ENCODE measurements around the gene SLC11A2. TPM values are rescaled to one million over a fixed set of nuclear protein-coding genes. Genes with fewer than 3 reads are reported as not detected.

The SLC11A2 gene
- total RNA-seq: 31.6 TPM

- ATAC-seq: peak; percentile 95
Measured at GRCh38 chr12:51025836-51026638, at the start of gene SLC11A2. Gene SLC11A2 (minus strand): TSS chr12:51026384. CDS start chr12:51010728, 15,656 bp downstream.

- ATAC-seq: no peak
Measured at GRCh38 chr12:51075390-51075789, 49.2 kb upstream of the SLC11A2 start.

- ATAC-seq: no peak
Measured at GRCh38 chr12:51071663-51072062, 45.5 kb upstream of the SLC11A2 start.

GRCh38 chr12:51070004-51070403 is 43.8 kb upstream of the SLC11A2 start:
- peak; percentile 69 for ATAC-seq

- ATAC-seq: no peak
Measured at GRCh38 chr12:51067771-51068170, 41.6 kb upstream of the SLC11A2 start.

DNA sequence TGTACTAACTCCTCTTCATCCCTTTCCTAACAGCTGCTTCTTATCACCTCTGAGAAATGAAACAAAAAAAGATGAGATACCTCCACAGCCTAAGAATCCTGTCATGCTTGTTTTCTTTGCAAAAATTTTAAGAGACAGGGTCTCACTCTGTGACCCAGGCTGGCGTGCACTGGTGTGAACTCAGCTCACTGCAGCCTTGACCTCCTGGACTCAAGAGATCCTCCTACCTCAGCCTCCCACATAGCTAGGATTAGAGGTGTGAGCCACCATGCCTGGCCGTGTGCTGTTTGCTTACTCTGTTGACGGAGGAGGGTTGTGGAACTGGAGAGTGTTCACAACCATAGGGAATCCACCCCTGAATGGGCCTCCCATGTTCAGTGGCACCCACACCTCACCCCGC is 41.0 kb upstream of the SLC11A2 start:
- no peak for ATAC-seq

- ATAC-seq: no peak
Measured at GRCh38 chr12:51065530-51065929, 39.3 kb upstream of the SLC11A2 start.

- ATAC-seq: no peak
Measured at GRCh38 chr12:51062631-51063397, 36.6 kb upstream of the SLC11A2 start.

DNA sequence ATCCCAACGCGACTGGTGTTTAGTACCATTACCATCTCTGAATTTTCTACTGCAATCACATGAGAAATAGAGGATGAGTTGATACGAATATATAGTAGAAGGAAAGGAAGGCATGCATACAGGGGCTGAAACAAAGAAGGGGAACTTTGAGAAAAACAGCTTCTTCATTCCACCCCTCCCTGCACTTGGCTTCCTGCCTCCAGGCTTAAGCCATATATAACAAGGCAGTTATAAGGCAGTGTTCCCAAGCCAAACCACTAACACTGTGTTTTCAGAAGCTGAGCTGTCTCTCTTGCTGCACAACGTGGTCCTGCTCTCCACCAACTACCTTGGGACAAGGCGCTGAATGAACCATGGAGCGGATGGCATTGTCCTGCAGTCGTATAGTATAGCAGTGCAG is 32.9 kb upstream of the SLC11A2 start:
- no peak for ATAC-seq

DNA sequence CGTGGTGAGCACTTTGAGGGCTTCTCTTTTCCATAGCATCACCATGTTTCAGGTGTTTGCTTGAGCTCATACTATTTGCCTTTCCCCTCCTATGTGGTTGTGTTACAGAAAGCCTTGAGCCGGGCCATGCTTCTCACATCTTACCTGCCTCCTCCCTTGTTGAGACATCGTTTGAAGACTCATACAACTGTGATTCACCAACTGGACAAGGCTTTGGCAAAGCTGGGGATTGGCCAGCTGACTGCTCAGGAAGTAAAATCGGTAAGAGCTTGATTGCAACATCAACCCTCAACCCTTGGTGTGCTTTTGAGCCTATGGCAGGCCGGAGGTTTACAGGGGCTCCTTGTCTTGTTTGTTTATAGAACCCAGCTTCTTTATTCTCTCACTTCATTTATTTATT is 30.1 kb upstream of the SLC11A2 start:
- ATAC-seq: peak; percentile 94

GRCh38 chr12:51055060-51055459 is 28.9 kb upstream of the SLC11A2 start:
- peak; percentile 18 for ATAC-seq

DNA sequence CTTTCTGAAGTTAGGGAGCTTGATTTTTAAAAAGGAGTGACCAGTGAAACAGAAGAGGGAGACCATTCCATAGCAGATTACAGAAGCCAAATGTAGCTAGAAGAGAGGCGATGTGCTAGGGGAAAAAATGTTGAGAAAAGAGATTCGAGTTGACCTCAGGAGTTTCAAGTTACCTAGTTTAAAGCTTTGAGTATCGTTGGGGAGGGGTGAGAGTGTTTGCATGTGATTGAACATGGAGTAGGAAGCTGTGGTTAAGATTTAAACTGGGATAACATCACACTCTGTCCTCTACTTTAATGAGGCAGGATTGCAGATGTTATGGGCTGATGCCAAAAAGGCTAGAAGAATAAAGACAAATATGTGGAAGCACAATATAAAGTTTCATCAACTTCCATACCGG is 25.6 kb upstream of the SLC11A2 start:
- ATAC-seq: no peak

- ATAC-seq: no peak
Measured at GRCh38 chr12:51049525-51049924, 23.3 kb upstream of the SLC11A2 start.

DNA sequence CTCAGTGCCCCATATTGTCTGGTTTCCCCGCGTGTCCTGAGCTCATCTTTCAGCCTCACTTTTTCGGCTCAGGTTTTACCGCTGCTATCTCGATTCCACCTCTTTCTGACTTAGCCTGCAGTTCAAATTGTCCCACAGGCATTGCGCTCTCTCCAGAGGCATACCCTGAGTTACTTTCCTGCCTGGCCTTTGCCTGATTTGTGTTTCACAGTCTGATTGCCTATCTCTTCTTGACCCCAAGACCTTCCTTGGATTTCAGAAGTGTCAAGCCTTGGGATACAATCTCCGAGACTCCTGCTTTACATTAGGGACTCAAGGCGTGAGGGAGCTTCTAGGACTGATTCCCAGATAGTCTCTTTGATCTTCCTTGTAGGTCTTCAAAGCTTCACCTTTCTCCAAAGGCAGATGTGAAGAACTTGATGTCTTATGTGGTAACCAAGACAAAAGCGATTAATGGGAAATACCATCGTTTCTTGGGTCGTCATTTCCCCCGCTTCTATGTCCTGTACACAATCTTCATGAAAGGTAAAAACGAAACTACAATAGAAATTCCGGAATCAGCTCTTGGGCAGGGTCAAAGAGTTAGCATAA is 22.6 kb upstream of the SLC11A2 start:
- ATAC-seq: no peak

- peak; percentile 99 for ATAC-seq
Measured at GRCh38 chr12:51047655-51048540, 21.7 kb upstream of the SLC11A2 start, which contains the start of gene LETMD1. Gene LETMD1 (plus strand): TSS chr12:51048327. CDS start chr12:51048357, 30 bp downstream.

DNA sequence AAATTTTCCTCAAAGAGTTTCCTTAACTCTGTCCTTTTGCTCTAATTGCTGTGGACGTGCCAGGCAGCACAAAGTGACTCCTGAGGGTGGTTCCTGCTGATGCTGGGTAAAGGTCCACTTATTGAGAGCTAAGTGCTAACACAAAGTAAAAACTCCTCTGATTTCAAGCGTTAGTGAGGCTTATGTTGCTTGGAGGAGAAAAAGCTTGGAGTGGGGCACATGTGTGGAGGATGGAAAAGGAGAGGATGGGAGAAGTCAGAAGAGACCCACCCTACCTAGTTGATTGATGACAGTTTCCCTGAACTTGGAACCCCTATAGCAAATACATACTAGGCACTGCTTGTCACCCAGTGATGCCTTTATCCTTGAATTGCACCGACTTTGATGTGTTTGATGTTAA is 10.1 kb upstream of the SLC11A2 start:
- ATAC-seq: no peak

DNA sequence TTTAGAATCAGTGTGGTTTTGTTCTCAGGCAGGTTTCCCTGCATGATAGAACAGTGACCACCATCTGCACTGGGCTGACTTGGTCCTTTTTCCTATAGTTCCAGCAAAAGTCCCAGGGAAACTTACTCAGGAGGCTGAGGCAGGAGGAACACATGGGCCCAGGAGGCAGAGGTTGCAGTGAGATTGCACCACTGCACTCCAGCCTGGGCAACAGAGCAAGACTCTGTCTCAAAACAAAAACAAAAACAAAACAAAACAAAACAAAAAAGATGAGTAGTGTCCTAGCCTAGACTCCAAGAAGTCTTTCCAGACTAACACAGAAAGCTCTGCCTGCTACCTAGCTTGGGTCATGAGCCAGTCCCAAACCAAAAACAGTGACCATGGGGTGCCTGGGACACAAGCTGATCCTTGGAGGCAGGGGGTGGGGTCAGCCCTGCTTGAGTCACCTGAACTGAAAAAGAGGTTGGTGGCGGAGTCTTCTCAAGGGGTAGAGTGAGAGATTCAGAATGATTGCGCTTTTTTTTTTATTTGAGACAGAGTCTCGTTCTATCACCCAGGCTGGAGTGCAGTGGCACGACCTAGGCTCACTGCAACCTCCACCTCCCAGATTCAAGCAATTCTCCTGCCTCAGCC is 7.4 kb upstream of the SLC11A2 start:
- ATAC-seq: no peak

DNA sequence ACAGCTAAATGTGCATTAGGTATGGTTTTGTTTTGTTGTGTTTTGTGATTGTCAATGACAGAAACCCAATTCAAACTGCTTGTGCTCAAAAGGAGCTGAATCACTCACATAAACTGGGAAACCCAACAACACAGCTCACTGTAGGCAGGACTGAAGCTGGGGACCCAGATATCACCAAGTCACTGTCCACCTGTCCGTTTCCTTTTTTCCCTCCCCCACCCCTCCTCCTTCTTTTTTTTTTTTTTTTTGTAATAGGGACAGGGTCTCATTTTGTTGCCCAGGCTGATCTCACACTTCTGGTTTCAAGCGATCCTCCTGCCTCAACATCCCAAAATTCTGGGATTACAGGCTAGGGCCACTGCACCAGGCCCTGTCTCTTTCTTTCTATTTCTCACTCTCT is 6.9 kb upstream of the SLC11A2 start:
- ATAC-seq: no peak

GRCh38 chr12:51028813-51029150 is 2.6 kb upstream of the SLC11A2 start:
- no peak for ATAC-seq

DNA sequence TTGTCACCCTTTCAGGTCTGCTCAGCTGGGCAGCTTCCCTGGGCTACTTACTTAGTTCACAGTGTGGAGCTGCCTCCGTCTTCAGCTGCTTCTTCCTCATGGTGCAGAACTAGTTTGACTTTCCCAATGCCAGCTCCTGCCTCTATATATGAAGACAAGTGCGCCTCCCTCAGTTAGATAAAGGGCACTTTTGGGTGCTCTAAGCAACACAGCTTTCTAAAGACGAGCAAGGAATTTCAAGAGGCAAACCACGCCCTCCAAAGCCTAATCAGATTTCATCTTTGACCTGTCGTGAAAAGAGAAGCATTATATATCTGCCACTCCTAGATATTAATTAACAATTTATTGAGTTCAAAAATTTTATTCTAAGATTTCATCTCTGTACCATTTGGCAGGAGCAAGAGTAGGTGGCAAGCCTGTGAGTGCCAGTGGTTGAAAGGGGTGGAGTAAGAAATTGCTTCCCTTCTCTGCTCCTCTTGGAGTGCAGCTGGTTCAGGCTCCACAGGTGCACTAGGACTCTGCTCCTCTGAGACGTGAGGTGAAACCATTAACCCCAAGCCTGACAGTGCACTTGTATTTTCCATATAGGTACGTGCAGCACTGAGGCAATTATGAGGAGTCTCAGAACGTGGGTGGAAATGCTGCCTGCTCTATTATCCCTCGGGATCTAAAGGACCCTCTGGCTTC is 2.1 kb upstream of the SLC11A2 start:
- ATAC-seq: peak; percentile 36

DNA sequence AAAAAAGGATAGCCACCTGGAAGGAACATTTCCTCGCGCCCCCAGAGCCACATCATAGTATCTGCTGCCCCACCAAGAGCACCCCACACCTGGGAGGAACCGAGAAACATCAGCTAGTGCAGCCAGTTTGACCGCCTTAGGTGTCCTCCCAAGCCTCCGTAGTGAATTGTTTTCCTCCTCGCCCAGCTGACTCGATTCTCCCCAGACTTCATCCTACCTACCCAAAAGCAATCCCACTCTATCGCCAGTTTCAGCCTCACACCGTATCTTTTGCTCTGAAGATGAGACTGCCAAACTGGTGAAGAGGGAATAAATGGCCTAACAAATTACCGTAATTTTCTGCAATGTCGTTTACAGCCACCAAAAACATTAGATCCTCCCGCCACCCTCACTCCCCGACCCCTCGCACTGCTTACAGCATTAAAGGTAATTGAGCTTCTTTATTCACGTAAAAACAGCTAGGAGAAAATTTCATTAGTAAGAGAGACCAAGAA is 1.2 kb upstream of the SLC11A2 start:
- no peak for ATAC-seq
